ENCODE measurements around the gene OTOL1. TPM values are rescaled to one million over a fixed set of nuclear protein-coding genes. Genes with fewer than 3 reads are reported as not detected.
A peak's percentile ranks its signal among the peaks of the same experiment; 100 is the strongest.

Gene OTOL1
- not detected for total RNA-seq (2013)
- polyA plus RNA-seq (not detected), polyA minus RNA-seq (not detected in 2 replicates), total RNA-seq (0 to 1.4 (median 0) reads per million in 11 experiments)

- Histone ChIP-seq H3K4me1 (ENCODE audit: control insufficient read depth in 1 of 2, insufficient read depth in 2 of 2, low read length in 2 of 2) (peaks cover 6 to 7% of the 10 kb centered on the region in 2 donors), H3K79me2 (ENCODE audit: insufficient read depth, low read length) (no peaks in the 10 kb centered on the region), H3K4me3 (replicated peaks in 1 of 3; ENCODE audit: low read depth in 2 of 3, low read length in 3 of 3) (no peak within 1 kb of the TSS), H3K36me3 (replicated peaks in 1 of 2; ENCODE audit: control insufficient read depth in 1 of 2, insufficient read depth in 2 of 2, low read length in 2 of 2) (no peaks in the 10 kb centered on the region), H3K9ac (ENCODE audit: insufficient read depth, low read length, poor library complexity, severe bottlenecking) (no peak within 1 kb of the TSS), H3K27ac (ENCODE audit: low read depth in 1 of 2, low read length in 2 of 2) (no peak within 1 kb of the TSS), H2AFZ (ENCODE audit: insufficient read depth, low read depth, low read length, poor library complexity, severe bottlenecking) (no peak within 1 kb of the TSS), H3K27me3 (ENCODE audit: control insufficient read depth in 2 of 2, insufficient read depth in 2 of 2, low read length in 2 of 2) (no peaks in the 10 kb centered on the region), H4K20me1 (ENCODE audit: insufficient read depth, low read length) (no peaks in the 10 kb centered on the region), H3K9me3 (replicated peaks in 1 of 2; ENCODE audit: control insufficient read depth in 1 of 2, insufficient read depth in 1 of 2, low read length in 2 of 2) (peaks cover 0 to 11% of the 10 kb centered on the region in 2 donors), H3K4me2 (replicated peaks; ENCODE audit: extremely low read depth, low read length, poor library complexity, severe bottlenecking) (no peak within 1 kb of the TSS)
- intact Hi-C loops (cut with micrococcal nuclease): no loop called here
- peaks cover 0 to 4% (median 3%) of the 10 kb centered on the region in 3 donors for H3K27me3 Mint-ChIP-seq (ENCODE audit: low read depth in 3 of 3)
- peak within 1 kb of the TSS in 1 of 7 donors; percentile 50 for H3K27ac Mint-ChIP-seq
- no peak for DNase-seq
- H3K4me1 Mint-ChIP-seq: peaks cover 11% of the 10 kb centered on the region
- H3K4me3 Mint-ChIP-seq: no peak within 1 kb of the TSS
- H3K36me3 Mint-ChIP-seq: no peaks in the 10 kb centered on the region
- WGBS (ENCODE audit: insufficient coverage): no CpG with 5 or more reads among the region's 1 CpG
- TF ChIP-seq CTCF (IDR thresholded peaks at IDR 0.05): no peak
- peaks cover 0 to 10% (median 7%) of the 10 kb centered on the region in 7 donors for H3K9me3 Mint-ChIP-seq
Measured at GRCh38 chr3:161496508-161496907, at the start of gene OTOL1. Gene OTOL1, plus strand, starts transcription at chr3:161496808. Its CDS starts 0 bp downstream, at chr3:161496808.

GRCh38 chr3:161449785-161450184, 46.8 kb upstream of the OTOL1 start:
- no peak overlapping the region for H3K4me3 ChIP-seq (replicated peaks in 1 of 3; ENCODE audit: low read depth in 2 of 3, low read length in 3 of 3)
- intact Hi-C loops (cut with micrococcal nuclease): no loop called here
- H3K27me3 Mint-ChIP-seq (ENCODE audit: low read depth in 3 of 3): peaks cover 0 to 1% (median 0%) of the 10 kb centered on the region in 3 donors
- no peaks in the 10 kb centered on the region for H3K4me1 ChIP-seq (ENCODE audit: control insufficient read depth in 1 of 2, insufficient read depth in 2 of 2, low read length in 2 of 2)
- no peak for DNase-seq
- H3K79me2 ChIP-seq (ENCODE audit: insufficient read depth, low read length): no peaks in the 10 kb centered on the region
- H3K9me3 Mint-ChIP-seq: peaks cover 0 to 11% (median 0%) of the 10 kb centered on the region in 7 donors
- no peak overlapping the region for H3K4me3 Mint-ChIP-seq
- H3K27me3 ChIP-seq (ENCODE audit: control insufficient read depth in 2 of 2, insufficient read depth in 2 of 2, low read length in 2 of 2): no peaks in the 10 kb centered on the region
- H3K4me2 ChIP-seq (replicated peaks; ENCODE audit: extremely low read depth, low read length, poor library complexity, severe bottlenecking): no peak overlapping the region
- no peak overlapping the region for H3K27ac Mint-ChIP-seq
- H3K36me3 ChIP-seq (replicated peaks in 1 of 2; ENCODE audit: control insufficient read depth in 1 of 2, insufficient read depth in 2 of 2, low read length in 2 of 2): no peaks in the 10 kb centered on the region
- no peak overlapping the region for H3K9ac ChIP-seq (ENCODE audit: insufficient read depth, low read length, poor library complexity, severe bottlenecking)
- no peaks in the 10 kb centered on the region for H3K4me1 Mint-ChIP-seq
- H2AFZ ChIP-seq (ENCODE audit: insufficient read depth, low read depth, low read length, poor library complexity, severe bottlenecking): no peak overlapping the region
- no peaks in the 10 kb centered on the region for H3K36me3 Mint-ChIP-seq
- no peak overlapping the region for H3K27ac ChIP-seq (ENCODE audit: low read depth in 1 of 2, low read length in 2 of 2)
- TF ChIP-seq CTCF (IDR thresholded peaks at IDR 0.05): no peak
- no peaks in the 10 kb centered on the region for H4K20me1 ChIP-seq (ENCODE audit: insufficient read depth, low read length)
- no CpG with 5 or more reads among the region's 2 CpGs for WGBS (ENCODE audit: insufficient coverage)
- H3K9me3 ChIP-seq (replicated peaks in 1 of 2; ENCODE audit: control insufficient read depth in 1 of 2, insufficient read depth in 1 of 2, low read length in 2 of 2): peaks cover 0 to 3% of the 10 kb centered on the region in 2 donors

All from CD14-positive monocyte (primary cell).